Measurements from ENCODE around the gene P2RX2. TPM values are rescaled to one million over a fixed set of nuclear protein-coding genes. Genes with fewer than 3 reads are reported as not detected.
A peak's percentile ranks its signal among the peaks of the same experiment; 100 is the strongest.
"Not testable (repeated sequence)": the region's sequence is repeated elsewhere in the genome, so short reads cannot be mapped to it uniquely, and the experiment has no call there.

The P2RX2 gene
- total RNA-seq, 1 donor from 2014 or later, result 0.36 TPM

GRCh38 chr12:132583736-132584135 lies 34.8 kb upstream of the P2RX2 start:
- DNase-seq (ENCODE audit: low spot score), result no peak

GRCh38 chr12:132584429-132584828 lies 34.1 kb upstream of the P2RX2 start:
- DNase-seq (ENCODE audit: low spot score), result no peak

- no peak for DNase-seq (ENCODE audit: low spot score)
These were observed 33.4 kb upstream of the P2RX2 start for GRCh38 chr12:132585177-132585576.

GRCh38 chr12:132586929-132587328 lies 31.6 kb upstream of the P2RX2 start:
- DNase-seq (ENCODE audit: low spot score), result no peak

GRCh38 chr12:132587781-132588180 lies 30.8 kb upstream of the P2RX2 start:
- DNase-seq (ENCODE audit: low spot score), result no peak

- DNase-seq (ENCODE audit: low spot score), result no peak
These were observed 30.3 kb upstream of the P2RX2 start for GRCh38 chr12:132588319-132588718.

- DNase-seq (ENCODE audit: low spot score), result no peak
These were observed 29.5 kb upstream of the P2RX2 start for GRCh38 chr12:132588821-132589669.

- DNase-seq (ENCODE audit: low spot score), result no peak
These were observed 27.3 kb upstream of the P2RX2 start for GRCh38 chr12:132591107-132591935.

GRCh38 chr12:132592282-132592970 lies 26.1 kb upstream of the P2RX2 start:
- DNase-seq (ENCODE audit: low spot score), result no peak

GRCh38 chr12:132593071-132593470 lies 25.5 kb upstream of the P2RX2 start:
- DNase-seq (ENCODE audit: low spot score), result no peak

GRCh38 chr12:132593521-132593920 lies 25.1 kb upstream of the P2RX2 start:
- no peak for DNase-seq (ENCODE audit: low spot score)

- DNase-seq (ENCODE audit: low spot score), result peak; percentile 92
These were observed 24.6 kb upstream of the P2RX2 start for GRCh38 chr12:132593938-132594358.

- no peak for DNase-seq (ENCODE audit: low spot score)
These were observed 23.4 kb upstream of the P2RX2 start for GRCh38 chr12:132595183-132595582.

GRCh38 chr12:132596016-132596415 lies 22.6 kb upstream of the P2RX2 start:
- DNase-seq (ENCODE audit: low spot score), result no peak

GRCh38 chr12:132597333-132598316 lies 21.0 kb upstream of the P2RX2 start:
- no peak for DNase-seq (ENCODE audit: low spot score)

- not testable (repeated sequence) for DNase-seq (ENCODE audit: low spot score)
These were observed 19.1 kb upstream of the P2RX2 start for GRCh38 chr12:132599502-132599901.

- peak; percentile 68 for DNase-seq (ENCODE audit: low spot score)
These were observed 18.2 kb upstream of the P2RX2 start for GRCh38 chr12:132600048-132601032.

- no peak for DNase-seq (ENCODE audit: low spot score)
These were observed 17.2 kb upstream of the P2RX2 start for GRCh38 chr12:132601171-132601883.
